Adipocyte (in vitro differentiated cells): ENCODE data around the gene R3HDM2.

Experiments used
- DNase-seq: peaks from one replicate; pipeline ENCODE4 v3.0.0-alpha.2; 2015; ENCODE audit warnings: low read depth
- H3K27me3 ChIP-seq: replicated peaks from 2 replicates; pipeline ENCODE4 v1.7.0; 2013; ENCODE audit warnings: mild to moderate bottlenecking, low read length, moderate library complexity; ENCODE audit not compliant: control insufficient read depth, insufficient read depth
- H3K36me3 ChIP-seq: 2 replicates; pipeline ENCODE4 v1.7.0; 2013; ENCODE audit warnings: low read length, mild to moderate bottlenecking, moderate library complexity; ENCODE audit not compliant: control insufficient read depth, insufficient read depth, severe bottlenecking
- H3K4me1 ChIP-seq: 2 replicates; pipeline ENCODE4 v1.7.0; 2013; ENCODE audit warnings: mild to moderate bottlenecking, low read length, moderate library complexity; ENCODE audit not compliant: control insufficient read depth, insufficient read depth
- H3K4me3 ChIP-seq: 2 replicates; pipeline ENCODE4 v1.7.0; 2013; ENCODE audit warnings: mild to moderate bottlenecking, low read length, moderate library complexity
- H3K9ac ChIP-seq: 2 replicates; pipeline ENCODE4 v1.7.0; 2013; ENCODE audit warnings: mild to moderate bottlenecking, low read length, moderate library complexity
- H3K9me3 ChIP-seq: 2 replicates; pipeline ENCODE4 v1.7.0; 2013; ENCODE audit warnings: mild to moderate bottlenecking, low read length, moderate library complexity; ENCODE audit not compliant: control insufficient read depth

The R3HDM2 gene

GRCh38 chr12:57240926-57241401 lies 189.9 kb downstream of the R3HDM2 start:
- H3K4me3 ChIP-seq, result peak overlapping the region; percentile 81
- H3K9ac ChIP-seq, result peak overlapping the region; percentile 91
- DNase-seq, result peak; percentile 52
- H3K36me3 ChIP-seq, result no peaks in the 10 kb centered on the region
- H3K27me3 ChIP-seq, result peaks cover 4% of the 10 kb centered on the region
- H3K4me1 ChIP-seq, result peaks cover 35% of the 10 kb centered on the region
- no peaks in the 10 kb centered on the region for H3K9me3 ChIP-seq

- Histone ChIP-seq H3K9me3 (no peaks in the 10 kb centered on the region), H3K4me3 (peak overlapping the region; percentile 81), H3K9ac (peak overlapping the region; percentile 91), H3K4me1 (peaks cover 37% of the 10 kb centered on the region), H3K27me3 (peaks cover 4% of the 10 kb centered on the region), H3K36me3 (no peaks in the 10 kb centered on the region)
- DNase-seq, result peak; percentile 85
Observed at GRCh38 chr12:57240066-57240921, 190.5 kb downstream of the R3HDM2 start.

- DNase-seq, result no peak
- Histone ChIP-seq H3K9me3 (no peaks in the 10 kb centered on the region), H3K4me3 (peak overlapping the region; percentile 81), H3K4me1 (peaks cover 37% of the 10 kb centered on the region), H3K27me3 (peaks cover 4% of the 10 kb centered on the region), H3K36me3 (peaks cover 1% of the 10 kb centered on the region), H3K9ac (peak overlapping the region; percentile 91)
Observed at GRCh38 chr12:57239587-57240065, 191.2 kb downstream of the R3HDM2 start.

- peak overlapping the region; percentile 81 for H3K4me3 ChIP-seq
- H3K27me3 ChIP-seq, result peaks cover 4% of the 10 kb centered on the region
- peaks cover 7% of the 10 kb centered on the region for H3K36me3 ChIP-seq
- DNase-seq, result peak; percentile 95
- H3K9ac ChIP-seq, result peak overlapping the region; percentile 91
- no peaks in the 10 kb centered on the region for H3K9me3 ChIP-seq
- peaks cover 43% of the 10 kb centered on the region for H3K4me1 ChIP-seq
Observed at GRCh38 chr12:57238854-57239554, 191.8 kb downstream of the R3HDM2 start.

GRCh38 chr12:57237932-57238853 lies 192.7 kb downstream of the R3HDM2 start:
- H3K4me1 ChIP-seq, result peaks cover 51% of the 10 kb centered on the region
- peaks cover 4% of the 10 kb centered on the region for H3K27me3 ChIP-seq
- peak overlapping the region; percentile 91 for H3K9ac ChIP-seq
- H3K36me3 ChIP-seq, result peaks cover 15% of the 10 kb centered on the region
- peak overlapping the region; percentile 81 for H3K4me3 ChIP-seq
- H3K9me3 ChIP-seq, result no peaks in the 10 kb centered on the region
- no peak for DNase-seq

- H3K9ac ChIP-seq, result no peak overlapping the region
- H3K36me3 ChIP-seq, result peaks cover 22% of the 10 kb centered on the region
- H3K4me1 ChIP-seq, result peaks cover 48% of the 10 kb centered on the region
- H3K27me3 ChIP-seq, result peaks cover 4% of the 10 kb centered on the region
- DNase-seq, result no peak
- no peaks in the 10 kb centered on the region for H3K9me3 ChIP-seq
- no peak overlapping the region for H3K4me3 ChIP-seq
Observed at GRCh38 chr12:57237596-57237931, 193.3 kb downstream of the R3HDM2 start.

GRCh38 chr12:57236925-57237595 lies 193.8 kb downstream of the R3HDM2 start:
- peaks cover 3% of the 10 kb centered on the region for H3K27me3 ChIP-seq
- H3K4me3 ChIP-seq, result no peak overlapping the region
- no peaks in the 10 kb centered on the region for H3K9me3 ChIP-seq
- H3K9ac ChIP-seq, result peak overlapping the region; percentile 52
- H3K36me3 ChIP-seq, result peaks cover 27% of the 10 kb centered on the region
- H3K4me1 ChIP-seq, result peaks cover 48% of the 10 kb centered on the region
- DNase-seq, result peak; percentile 63

- H3K36me3 ChIP-seq, result peaks cover 34% of the 10 kb centered on the region
- no peaks in the 10 kb centered on the region for H3K27me3 ChIP-seq
- peak overlapping the region; percentile 52 for H3K9ac ChIP-seq
- H3K4me3 ChIP-seq, result no peak overlapping the region
- H3K9me3 ChIP-seq, result no peaks in the 10 kb centered on the region
- DNase-seq, result no peak
- H3K4me1 ChIP-seq, result peaks cover 47% of the 10 kb centered on the region
Observed at GRCh38 chr12:57236201-57236924, 194.5 kb downstream of the R3HDM2 start.

- no peak overlapping the region for H3K9ac ChIP-seq
- peaks cover 37% of the 10 kb centered on the region for H3K36me3 ChIP-seq
- no peak for DNase-seq
- no peaks in the 10 kb centered on the region for H3K27me3 ChIP-seq
- no peak overlapping the region for H3K4me3 ChIP-seq
- peaks cover 47% of the 10 kb centered on the region for H3K4me1 ChIP-seq
- H3K9me3 ChIP-seq, result no peaks in the 10 kb centered on the region
Observed at GRCh38 chr12:57235728-57236131, 195.1 kb downstream of the R3HDM2 start.
